Activated naive CD4-positive, alpha-beta T cell treated with anti-CD3 and anti-CD28 coated beads, Interleukin-2, amount 50 U/mL, for 24 hours (primary cell): Measurements from ENCODE around the gene SCP2.

Experiments
- H3K27ac Mint-ChIP-seq: one replicate; pipeline ENCODE4 v1.8.0; 2021; ENCODE audit warnings: mild to moderate bottlenecking, mixed read lengths
- H3K27me3 Mint-ChIP-seq: one replicate; pipeline ENCODE4 v1.8.0; 2021; ENCODE audit warnings: mixed read lengths
- H3K36me3 Mint-ChIP-seq: one replicate; pipeline ENCODE4 v1.8.0; 2021; ENCODE audit warnings: mixed read lengths
- H3K4me1 Mint-ChIP-seq: one replicate; pipeline ENCODE4 v1.8.0; 2021; ENCODE audit warnings: mixed read lengths
- H3K4me3 Mint-ChIP-seq: one replicate; pipeline ENCODE4 v1.8.0; 2021; ENCODE audit warnings: mild to moderate bottlenecking, mixed read lengths
- H3K9me3 Mint-ChIP-seq: one replicate; pipeline ENCODE4 v1.8.0; 2021; ENCODE audit warnings: mixed read lengths

The SCP2 gene

GRCh38 chr1:53061859-53062707, 135.0 kb downstream of the SCP2 start, which contains the start of gene PODN:
PODN (plus strand) TSS chr1:53062213; CDS start chr1:53069856, 7,643 bp downstream.
- no peaks in the 10 kb centered on the region for H3K9me3 Mint-ChIP-seq
- no peak within 1 kb of the TSS for H3K27ac Mint-ChIP-seq
- H3K27me3 Mint-ChIP-seq: peaks cover 25% of the 10 kb centered on the region
- H3K36me3 Mint-ChIP-seq: peaks cover 1% of the 10 kb centered on the region
- H3K4me3 Mint-ChIP-seq: peak within 1 kb of the TSS; percentile 70
- H3K4me1 Mint-ChIP-seq: no peaks in the 10 kb centered on the region

- Mint-ChIP-seq H3K27me3 (peaks cover 25% of the 10 kb centered on the region), H3K4me1 (no peaks in the 10 kb centered on the region), H3K27ac (no peak overlapping the region), H3K4me3 (peak overlapping the region; percentile 70), H3K9me3 (no peaks in the 10 kb centered on the region), H3K36me3 (peaks cover 1% of the 10 kb centered on the region)
Measured at GRCh38 chr1:53062708-53063591, 135.9 kb downstream of the SCP2 start.

GRCh38 chr1:53063744-53064515, 136.9 kb downstream of the SCP2 start:
- Mint-ChIP-seq H3K27me3 (peaks cover 25% of the 10 kb centered on the region), H3K4me3 (no peak overlapping the region), H3K4me1 (no peaks in the 10 kb centered on the region), H3K9me3 (no peaks in the 10 kb centered on the region), H3K27ac (no peak overlapping the region), H3K36me3 (peaks cover 1% of the 10 kb centered on the region)

- no peaks in the 10 kb centered on the region for H3K4me1 Mint-ChIP-seq
- peaks cover 25% of the 10 kb centered on the region for H3K27me3 Mint-ChIP-seq
- H3K36me3 Mint-ChIP-seq: peaks cover 1% of the 10 kb centered on the region
- H3K27ac Mint-ChIP-seq: no peak overlapping the region
- no peak overlapping the region for H3K4me3 Mint-ChIP-seq
- H3K9me3 Mint-ChIP-seq: no peaks in the 10 kb centered on the region
Measured at GRCh38 chr1:53065391-53065790, 138.3 kb downstream of the SCP2 start.

GRCh38 chr1:53066488-53066887, 139.4 kb downstream of the SCP2 start:
- H3K4me1 Mint-ChIP-seq: no peaks in the 10 kb centered on the region
- peaks cover 1% of the 10 kb centered on the region for H3K36me3 Mint-ChIP-seq
- H3K27ac Mint-ChIP-seq: no peak overlapping the region
- no peaks in the 10 kb centered on the region for H3K9me3 Mint-ChIP-seq
- no peak overlapping the region for H3K4me3 Mint-ChIP-seq
- peaks cover 23% of the 10 kb centered on the region for H3K27me3 Mint-ChIP-seq

GRCh38 chr1:53066891-53067738, 140.0 kb downstream of the SCP2 start:
- Mint-ChIP-seq H3K9me3 (no peaks in the 10 kb centered on the region), H3K27ac (no peak overlapping the region), H3K4me1 (no peaks in the 10 kb centered on the region), H3K4me3 (no peak overlapping the region), H3K27me3 (peaks cover 23% of the 10 kb centered on the region), H3K36me3 (peaks cover 1% of the 10 kb centered on the region)

GRCh38 chr1:53067886-53068285, 140.8 kb downstream of the SCP2 start:
- Mint-ChIP-seq H3K4me1 (no peaks in the 10 kb centered on the region), H3K27me3 (peaks cover 21% of the 10 kb centered on the region), H3K36me3 (peaks cover 1% of the 10 kb centered on the region), H3K27ac (no peak overlapping the region), H3K4me3 (no peak overlapping the region), H3K9me3 (no peaks in the 10 kb centered on the region)

- no peak overlapping the region for H3K27ac Mint-ChIP-seq
Measured at GRCh38 chr1:53068314-53069099, 141.4 kb downstream of the SCP2 start.

GRCh38 chr1:53069265-53069662, 142.2 kb downstream of the SCP2 start:
- Mint-ChIP-seq H3K4me1 (no peaks in the 10 kb centered on the region), H3K36me3 (peaks cover 1% of the 10 kb centered on the region), H3K9me3 (no peaks in the 10 kb centered on the region), H3K27ac (no peak overlapping the region), H3K4me3 (no peak overlapping the region), H3K27me3 (peaks cover 7% of the 10 kb centered on the region)

More at GRCh38 chr1:53068314-53069099, 141.4 kb downstream of the SCP2 start:
- Mint-ChIP-seq H3K27me3 (peaks cover 15% of the 10 kb centered on the region), H3K4me3 (no peak overlapping the region), H3K9me3 (no peaks in the 10 kb centered on the region), H3K4me1 (no peaks in the 10 kb centered on the region), H3K36me3 (peaks cover 1% of the 10 kb centered on the region)

- Mint-ChIP-seq H3K27ac (no peak overlapping the region), H3K36me3 (peaks cover 1% of the 10 kb centered on the region), H3K27me3 (peaks cover 7% of the 10 kb centered on the region), H3K4me3 (no peak overlapping the region), H3K9me3 (no peaks in the 10 kb centered on the region), H3K4me1 (no peaks in the 10 kb centered on the region)
Measured at GRCh38 chr1:53069663-53070327, 142.7 kb downstream of the SCP2 start.

- Mint-ChIP-seq H3K9me3 (no peaks in the 10 kb centered on the region), H3K27me3 (peaks cover 5% of the 10 kb centered on the region)
Measured at GRCh38 chr1:53070621-53071020, 143.5 kb downstream of the SCP2 start.

GRCh38 chr1:53071167-53071865, 144.2 kb downstream of the SCP2 start:
- Mint-ChIP-seq H3K27ac (no peak overlapping the region), H3K36me3 (no peaks in the 10 kb centered on the region), H3K9me3 (no peaks in the 10 kb centered on the region), H3K4me3 (no peak overlapping the region), H3K27me3 (peaks cover 3% of the 10 kb centered on the region), H3K4me1 (no peaks in the 10 kb centered on the region)

More at GRCh38 chr1:53070621-53071020, 143.5 kb downstream of the SCP2 start:
- H3K4me3 Mint-ChIP-seq: no peak overlapping the region
- H3K36me3 Mint-ChIP-seq: peaks cover under 1% of the 10 kb centered on the region
- no peak overlapping the region for H3K27ac Mint-ChIP-seq
- no peaks in the 10 kb centered on the region for H3K4me1 Mint-ChIP-seq

- Mint-ChIP-seq H3K4me3 (no peak overlapping the region), H3K36me3 (no peaks in the 10 kb centered on the region), H3K27ac (no peak overlapping the region), H3K27me3 (no peaks in the 10 kb centered on the region), H3K4me1 (no peaks in the 10 kb centered on the region), H3K9me3 (no peaks in the 10 kb centered on the region)
Measured at GRCh38 chr1:53071915-53072314, 144.8 kb downstream of the SCP2 start.
